Measurements from ENCODE around the gene PFKFB1. TPM values are rescaled to one million over a fixed set of nuclear protein-coding genes. Genes with fewer than 3 reads are reported as not detected.

Gene PFKFB1
- not detected for total RNA-seq (ENCODE audit: insufficient read depth, low replicate concordance)

DNA sequence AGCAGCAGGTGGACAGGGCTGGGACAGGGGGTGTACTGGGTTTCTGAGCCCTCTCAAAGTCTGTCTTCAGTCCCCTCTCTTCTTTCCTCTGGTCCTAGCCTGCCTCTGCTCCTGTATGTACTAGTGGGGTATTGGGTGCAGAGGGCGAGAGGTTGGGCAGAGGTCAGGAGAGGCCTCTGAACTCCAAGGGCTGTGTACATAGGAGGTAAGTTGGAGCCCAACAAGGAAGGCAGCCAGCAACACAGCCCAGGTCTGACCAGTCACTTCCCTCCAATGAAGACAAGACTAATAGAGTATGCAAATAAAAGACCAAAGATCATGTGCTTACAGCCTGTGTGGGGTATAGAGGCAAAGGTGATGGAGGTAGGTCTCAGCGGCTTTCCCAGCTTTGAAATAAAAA lies at the start of gene PFKFB1:
Gene PFKFB1 (minus strand): TSS at position 90 of the 400 bp plus-strand sequence. CDS start 181 bp downstream, outside the sequence.
- DNase-seq (ENCODE audit: low spot score), result no peak

DNA sequence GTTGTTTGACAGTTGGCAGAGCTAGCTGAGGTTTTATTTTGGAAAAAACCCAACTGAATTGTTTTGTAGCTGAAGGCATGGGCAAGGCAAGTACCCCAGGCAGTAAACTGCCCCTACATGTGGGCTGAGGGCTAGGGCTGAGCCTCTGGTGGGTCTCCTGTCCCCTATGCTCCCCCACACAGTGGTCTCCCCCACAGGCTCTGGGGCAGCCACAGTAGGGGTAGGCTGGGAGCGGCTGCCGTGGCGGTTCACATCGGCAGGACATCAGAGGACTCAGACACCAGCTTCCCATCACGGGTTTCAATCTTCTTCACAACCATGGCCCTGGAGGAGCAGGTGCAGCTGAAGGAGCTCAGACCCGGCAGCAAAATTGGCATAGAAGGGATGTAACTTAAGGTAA lies 47.5 kb upstream of the PFKFB1 start:
- DNase-seq (ENCODE audit: low spot score), result no peak

DNA sequence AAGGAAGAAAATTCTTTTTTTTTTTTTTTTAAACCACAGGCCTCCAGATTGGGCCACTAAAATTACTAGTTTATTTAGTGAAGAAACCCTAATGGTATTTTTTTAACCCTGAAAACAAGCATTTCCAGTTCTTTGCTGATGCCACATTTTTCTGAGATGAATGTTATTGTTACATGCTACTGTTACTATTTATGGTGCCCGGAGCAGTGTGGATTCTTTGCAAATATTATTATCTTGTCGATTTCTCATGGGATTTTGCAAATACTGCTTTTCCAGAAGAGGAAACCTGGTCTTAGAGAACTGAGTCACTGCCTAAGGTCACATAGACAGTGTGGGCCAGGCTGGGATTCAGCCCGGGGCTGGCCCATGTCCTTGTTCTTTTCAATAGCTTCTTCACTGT lies 45.5 kb upstream of the PFKFB1 start:
- no peak for DNase-seq (ENCODE audit: low spot score)

DNA sequence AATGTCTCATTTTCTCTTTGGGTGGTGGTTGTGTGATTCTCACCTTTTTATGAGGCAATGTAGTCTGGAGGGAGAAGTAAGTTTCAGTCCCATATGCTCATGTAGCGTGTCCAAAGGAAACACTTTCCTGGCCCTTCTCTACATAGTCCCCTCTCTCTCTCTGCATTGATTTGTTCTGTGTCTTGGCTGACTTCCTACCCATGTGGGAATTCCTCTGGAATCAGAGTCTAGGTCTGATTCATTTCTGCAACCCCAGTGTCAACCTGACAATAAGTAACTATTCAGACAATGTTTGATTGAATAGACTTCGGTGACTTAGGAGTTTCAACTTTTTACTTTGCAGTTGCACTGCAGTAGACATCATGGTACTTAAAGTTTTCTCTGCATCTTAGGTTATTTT lies 39.4 kb upstream of the PFKFB1 start:
- no peak for DNase-seq (ENCODE audit: low spot score)

DNA sequence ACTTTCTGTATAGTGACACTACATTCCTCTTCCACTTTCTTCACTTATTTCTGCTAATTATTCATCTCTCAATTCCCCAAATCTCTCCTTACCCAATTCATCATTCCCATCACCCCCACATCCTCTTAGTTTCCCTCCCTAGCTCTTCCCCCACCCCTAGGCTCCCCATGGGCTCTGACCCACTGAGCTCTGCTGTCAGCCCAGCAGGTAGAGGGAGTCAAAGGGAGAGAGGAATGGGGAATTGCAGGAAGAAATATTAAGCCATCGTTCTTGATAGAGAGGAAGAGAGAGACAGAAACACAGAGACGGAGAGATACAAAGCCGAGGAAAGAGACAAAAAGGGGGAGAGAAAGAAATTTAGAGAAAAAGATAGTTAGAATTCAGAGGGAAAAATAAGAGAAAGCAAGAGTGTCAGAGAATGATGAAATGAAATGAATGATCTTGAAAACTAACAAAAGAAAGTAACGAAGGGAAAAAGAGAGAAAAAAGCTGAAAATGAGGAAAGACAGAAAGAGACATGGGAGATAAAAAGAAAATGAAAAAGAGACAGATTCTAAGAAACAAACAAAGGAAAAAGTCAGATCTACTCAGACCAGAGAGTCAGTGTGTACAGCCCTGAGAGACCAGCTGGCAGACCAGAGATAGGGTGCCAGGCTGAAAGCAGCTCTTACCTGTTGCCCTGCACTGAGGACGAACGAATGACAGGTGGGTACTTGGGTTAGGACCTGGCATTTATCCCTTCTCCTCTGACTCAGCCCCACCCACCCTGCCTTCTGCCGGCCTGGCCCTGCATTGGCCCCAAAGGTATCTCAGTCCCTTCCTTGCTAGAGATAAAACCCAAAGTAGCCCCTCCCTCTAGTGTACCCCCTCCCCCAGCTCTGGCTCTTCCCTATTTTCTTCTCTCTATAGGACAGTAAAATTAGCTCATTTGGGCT lies 36.5 kb upstream of the PFKFB1 start, which contains the start of gene ALAS2:
Gene ALAS2 (minus strand): TSS at position 707 of the 935 bp plus-strand sequence. CDS start 4,977 bp downstream, outside the sequence.
- DNase-seq (ENCODE audit: low spot score), result no peak

- DNase-seq (ENCODE audit: low spot score), result no peak
Observed at GRCh38 chrX:55029291-55029690, 35.3 kb upstream of the PFKFB1 start.

DNA sequence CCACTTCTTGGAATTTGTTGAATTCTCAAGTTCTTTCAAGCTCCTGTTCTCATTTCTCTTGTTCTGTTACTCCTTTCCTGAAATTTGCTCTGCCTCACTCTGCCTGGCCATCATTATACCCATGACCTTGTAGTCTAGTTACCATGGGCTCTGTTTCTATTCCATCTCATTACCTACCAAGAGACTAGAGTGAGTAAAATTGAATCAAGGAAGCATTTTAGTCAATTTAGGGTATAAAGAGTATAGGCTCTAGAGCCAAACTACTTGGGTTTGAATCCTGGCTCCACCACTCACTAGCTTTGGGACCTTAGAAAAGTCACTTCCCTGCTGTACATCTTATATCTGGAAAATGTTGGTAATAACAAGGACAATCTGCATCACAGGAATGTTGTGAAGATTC lies 34.6 kb upstream of the PFKFB1 start:
- DNase-seq (ENCODE audit: low spot score), result no peak

DNA sequence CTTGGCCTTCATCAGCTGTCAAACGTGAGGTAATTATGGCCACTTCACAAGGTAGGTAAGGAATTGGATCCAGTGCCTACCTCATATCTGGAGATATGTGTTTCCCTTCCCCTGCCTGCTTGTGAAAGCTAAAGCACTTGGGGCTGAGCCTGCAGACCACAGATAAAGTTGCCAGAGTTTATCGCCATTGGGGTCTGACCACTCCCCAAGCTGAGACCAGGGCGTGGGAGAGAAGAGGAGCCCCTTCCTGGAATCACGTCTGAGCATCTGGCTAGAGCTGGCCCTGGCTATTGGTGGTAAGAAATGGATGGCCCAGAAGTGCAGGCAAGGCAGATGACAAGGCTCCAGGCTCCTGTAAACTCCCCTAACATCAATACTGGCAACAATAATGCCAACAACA lies 34.1 kb upstream of the PFKFB1 start:
- DNase-seq (ENCODE audit: low spot score), result no peak

- no peak for DNase-seq (ENCODE audit: low spot score)
Observed at GRCh38 chrX:55026840-55027239, 32.9 kb upstream of the PFKFB1 start.

- DNase-seq (ENCODE audit: low spot score), result no peak
Observed at GRCh38 chrX:55026143-55026542, 32.2 kb upstream of the PFKFB1 start.

DNA sequence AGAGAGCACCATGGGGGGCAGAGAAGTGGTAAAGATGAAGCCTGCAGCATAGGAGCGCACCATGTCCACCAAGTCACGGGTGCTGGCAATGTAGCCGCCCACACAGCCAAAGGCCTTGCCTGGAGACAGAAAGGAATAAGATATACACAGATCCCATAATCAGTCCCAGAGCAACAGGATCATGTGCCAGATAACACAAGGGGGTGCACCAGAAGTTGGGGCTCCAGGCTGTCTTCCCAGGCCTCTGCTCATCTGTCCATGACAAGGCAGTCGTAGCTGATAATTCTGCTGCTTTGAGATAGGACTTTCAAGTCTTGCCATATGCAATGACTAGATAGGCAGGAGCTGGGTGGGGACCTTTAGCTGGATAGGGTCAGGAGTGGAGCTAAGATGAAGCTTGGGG lies 20.9 kb upstream of the PFKFB1 start:
- no peak for DNase-seq (ENCODE audit: low spot score)

- no peak for DNase-seq (ENCODE audit: low spot score)
Observed at GRCh38 chrX:55011294-55011693, 17.3 kb upstream of the PFKFB1 start.

DNA sequence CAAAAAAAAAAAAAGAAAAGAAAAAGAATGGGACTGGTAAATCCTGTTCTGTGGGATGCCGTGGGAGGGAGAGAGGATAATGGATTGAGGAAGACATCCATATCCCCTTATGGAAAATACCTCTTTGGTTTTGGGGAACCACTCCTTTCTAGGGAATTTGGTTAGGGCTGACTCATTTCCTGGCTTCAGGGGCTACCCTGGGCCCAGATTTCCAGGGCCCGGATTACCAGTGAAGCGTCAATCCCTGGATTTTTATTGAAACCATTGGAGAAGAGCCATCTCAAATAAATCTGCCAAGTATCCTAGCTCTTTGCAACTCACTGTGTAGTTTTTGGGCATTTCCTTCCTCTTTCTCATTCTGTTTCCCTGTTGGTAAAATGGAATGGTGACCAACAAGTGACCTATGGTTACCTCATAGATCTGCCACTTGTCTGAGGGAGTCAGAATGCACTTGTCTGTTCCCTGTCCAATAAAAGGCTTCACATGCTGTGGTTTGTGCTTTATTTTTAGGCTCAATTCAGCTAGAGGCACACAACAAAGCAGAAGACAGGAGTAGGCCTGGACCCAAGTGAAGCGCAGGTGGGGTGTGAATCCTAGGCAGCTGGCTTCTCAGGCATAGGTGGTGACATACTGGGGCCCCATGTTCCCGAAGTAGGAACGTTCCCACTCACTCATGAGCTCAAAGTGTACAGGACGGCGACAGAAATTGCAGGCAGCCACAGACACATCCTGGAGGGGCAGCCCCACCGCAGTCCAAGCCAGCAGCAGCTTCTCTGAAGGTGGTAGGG lies 14.8 kb upstream of the PFKFB1 start:
- peak; percentile 29 for DNase-seq (ENCODE audit: low spot score)

DNA sequence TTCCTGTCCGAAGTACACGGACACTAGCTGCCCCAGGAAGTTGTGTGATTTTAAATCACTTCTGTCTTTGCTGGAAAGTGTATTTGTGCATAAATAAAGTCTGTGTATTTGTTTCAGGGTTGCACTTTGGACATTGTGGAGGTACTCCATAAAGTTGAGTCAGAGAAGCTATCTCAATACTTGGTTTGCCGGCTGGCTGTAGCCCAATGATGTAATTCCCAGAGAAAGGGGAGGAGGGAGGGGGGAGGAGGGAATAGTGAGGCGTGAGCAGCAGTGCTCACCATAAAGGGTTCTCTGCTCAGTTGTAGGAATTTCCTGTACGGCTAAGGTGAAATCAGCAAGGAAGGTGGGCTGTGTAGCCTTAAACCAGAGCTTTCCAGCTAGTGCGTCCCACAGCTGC lies 13.7 kb upstream of the PFKFB1 start:
- DNase-seq (ENCODE audit: low spot score), result peak; percentile 31

- DNase-seq (ENCODE audit: low spot score), result peak; percentile 9
Observed at GRCh38 chrX:55006827-55007621, 13.0 kb upstream of the PFKFB1 start.

DNA sequence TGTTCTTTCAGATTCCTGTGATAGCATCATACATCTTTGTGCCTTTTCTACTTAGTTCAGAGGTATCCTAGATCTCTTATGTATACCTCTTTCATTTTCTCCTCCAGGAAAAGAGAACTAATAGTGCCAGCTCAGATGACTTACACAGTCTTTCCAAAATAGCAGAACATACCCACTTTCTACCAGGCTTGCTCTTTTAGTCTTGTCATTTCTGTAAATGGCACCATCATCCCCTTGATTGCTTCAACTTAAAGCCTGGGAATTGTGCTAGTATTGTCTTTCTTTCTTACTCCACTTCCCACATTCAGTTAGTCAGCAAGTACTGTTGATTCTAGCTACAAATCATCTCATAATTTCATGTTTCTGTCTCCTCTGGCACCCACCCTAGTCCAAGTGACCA lies 11.3 kb upstream of the PFKFB1 start:
- DNase-seq (ENCODE audit: low spot score), result no peak

GRCh38 chrX:55004231-55004630 lies 10.2 kb upstream of the PFKFB1 start:
- no peak for DNase-seq (ENCODE audit: low spot score)

DNA sequence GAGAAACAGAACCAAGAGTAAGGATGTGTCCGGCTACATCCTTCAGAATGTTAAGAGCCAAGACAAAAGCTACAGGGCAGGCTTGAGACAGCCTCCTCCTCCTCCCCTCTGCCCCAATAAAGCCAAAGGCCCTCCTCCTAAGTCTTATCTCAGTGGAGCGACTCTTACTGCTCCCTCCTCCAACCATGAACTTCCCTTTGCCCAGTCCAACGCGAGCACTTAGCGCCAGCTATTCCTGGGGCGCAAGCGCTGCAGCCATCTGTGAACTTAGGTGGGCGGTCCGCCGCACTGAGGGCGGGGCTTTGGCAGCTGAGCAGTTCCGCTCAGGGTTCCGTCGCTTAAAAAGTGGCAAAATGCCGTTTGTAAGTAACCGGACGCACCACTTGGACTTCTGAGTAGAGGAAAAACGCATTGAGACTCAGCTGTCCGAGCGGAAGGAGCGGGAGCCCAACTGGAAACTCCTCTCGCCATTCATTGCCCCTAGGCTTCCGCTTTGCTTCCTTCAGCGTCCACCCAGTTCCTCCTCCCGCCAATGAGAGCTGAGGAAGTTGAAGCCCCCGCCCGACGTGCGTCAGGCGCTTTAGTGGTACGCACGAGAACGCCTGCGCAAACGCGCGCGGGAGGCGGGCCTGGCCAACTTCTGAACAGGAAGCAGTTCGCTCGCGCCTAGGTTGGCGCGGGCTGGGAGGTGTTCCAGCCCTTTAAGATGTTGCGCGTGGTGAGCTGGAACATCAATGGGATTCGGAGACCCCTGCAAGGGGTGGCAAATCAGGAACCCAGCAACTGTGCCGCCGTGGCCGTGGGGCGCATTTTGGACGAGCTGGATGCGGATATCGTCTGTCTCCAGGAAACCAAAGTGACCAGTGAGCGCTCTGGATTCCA lies 6.0 kb upstream of the PFKFB1 start, which contains the start of gene APEX2:
Gene APEX2 (plus strand): TSS at position 647 of the 882 bp plus-strand sequence. CDS start 60 bp downstream, at position 707.
- DNase-seq (ENCODE audit: low spot score), result peak; percentile 97

GRCh38 chrX:54995621-54996020 lies 1.6 kb upstream of the PFKFB1 start:
- no peak for DNase-seq (ENCODE audit: low spot score)

DNA sequence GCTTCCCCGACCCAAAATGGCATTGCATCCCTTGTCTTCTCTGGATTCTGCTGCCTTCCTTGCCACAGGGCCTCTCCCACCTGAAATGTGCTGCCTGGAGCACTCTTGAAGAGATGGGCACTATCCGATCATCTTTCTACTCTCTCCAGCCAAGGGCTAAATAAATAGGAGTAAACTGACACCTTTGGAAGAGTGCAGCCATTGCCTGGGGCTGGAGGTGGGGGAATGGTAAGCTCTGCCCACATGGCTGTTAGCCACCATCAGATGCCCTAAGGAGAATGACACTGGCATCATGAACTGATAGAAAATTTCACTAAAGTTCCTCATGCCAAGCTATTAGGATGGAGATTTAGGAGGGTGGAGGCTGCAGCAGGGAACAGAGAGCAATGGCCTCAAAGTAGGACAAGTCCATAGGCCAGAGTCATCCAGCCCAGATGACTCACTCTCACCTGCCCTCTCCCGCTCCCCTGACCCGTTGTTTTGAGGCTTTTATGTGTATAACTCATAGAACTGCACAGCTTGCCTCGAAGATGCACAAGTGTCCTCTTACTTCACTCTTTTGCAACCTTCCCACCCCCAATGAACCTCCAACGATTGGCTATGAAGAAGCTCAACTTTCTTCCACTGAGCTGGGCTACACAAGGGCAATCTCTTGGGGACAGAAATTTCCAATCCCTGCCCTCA lies 822 bp upstream of the PFKFB1 start:
- no peak for DNase-seq (ENCODE audit: low spot score)
